Putamen (tissue), 1 donor: Measurements from ENCODE around the gene MFAP5.

Experiments used
- DNase-seq: peaks from one replicate; pipeline ENCODE4 v3.0.0-alpha.2; 2016; ENCODE audit warnings: low spot score

Gene MFAP5

GRCh38 chr12:8662593-8662992 is at the start of gene MFAP5:
MFAP5 (minus strand) TSS chr12:8662826; CDS start chr12:8662104, 722 bp downstream.
- DNase-seq, result no peak

- DNase-seq, result no peak
Observed at GRCh38 chr12:8709124-8709830, 46.7 kb upstream of the MFAP5 start.

GRCh38 chr12:8702159-8702558 is 39.5 kb upstream of the MFAP5 start:
- DNase-seq, result no peak

GRCh38 chr12:8701046-8701660 is 38.5 kb upstream of the MFAP5 start:
- DNase-seq, result no peak

GRCh38 chr12:8699714-8700113 is 37.1 kb upstream of the MFAP5 start:
- no peak for DNase-seq

GRCh38 chr12:8698879-8699278 is 36.3 kb upstream of the MFAP5 start:
- no peak for DNase-seq

GRCh38 chr12:8698132-8698851 is 35.7 kb upstream of the MFAP5 start:
- DNase-seq, result no peak

GRCh38 chr12:8697476-8698131 is 35.0 kb upstream of the MFAP5 start, which contains the start of gene RIMKLB:
RIMKLB (plus strand) TSS chr12:8697991; CDS start chr12:8713867, 15,876 bp downstream.
- DNase-seq, result peak; percentile 82

- peak; percentile 30 for DNase-seq
Observed at GRCh38 chr12:8697120-8697475, 34.5 kb upstream of the MFAP5 start.

GRCh38 chr12:8696442-8697090 is 33.9 kb upstream of the MFAP5 start:
- no peak for DNase-seq

GRCh38 chr12:8695116-8695515 is 32.5 kb upstream of the MFAP5 start:
- no peak for DNase-seq

- DNase-seq, result peak; percentile 80
Observed at GRCh38 chr12:8692573-8692972, 29.9 kb upstream of the MFAP5 start.

GRCh38 chr12:8689681-8690080 is 27.1 kb upstream of the MFAP5 start:
- no peak for DNase-seq

- peak; percentile 79 for DNase-seq
Observed at GRCh38 chr12:8687846-8688601, 25.4 kb upstream of the MFAP5 start.

GRCh38 chr12:8685051-8685450 is 22.4 kb upstream of the MFAP5 start:
- no peak for DNase-seq

- DNase-seq, result no peak
Observed at GRCh38 chr12:8681129-8681884, 18.7 kb upstream of the MFAP5 start.

GRCh38 chr12:8680533-8680932 is 17.9 kb upstream of the MFAP5 start:
- no peak for DNase-seq

- no peak for DNase-seq
Observed at GRCh38 chr12:8678661-8679111, 16.1 kb upstream of the MFAP5 start.

- DNase-seq, result no peak
Observed at GRCh38 chr12:8677362-8677761, 14.7 kb upstream of the MFAP5 start.

GRCh38 chr12:8676651-8677050 is 14.0 kb upstream of the MFAP5 start:
- DNase-seq, result no peak
